Transverse colon (tissue), 4 donors: ENCODE results near the gene NPIPB6. TPM values are rescaled to one million over a fixed set of nuclear protein-coding genes. Genes with fewer than 3 reads are reported as not detected.

Source experiments
- DNase-seq: peaks from one replicate; pipeline ENCODE4 v3.0.0-alpha.2; 2019
- H3K27ac ChIP-seq, 4 donors: fragments of 200-600 bp; sonication (generic); 2 replicates each; pipeline ENCODE4 v1.5.1; 2016 to 2018; ENCODE audit warnings: inconsistent platforms in 4 of 4
- H3K27me3 ChIP-seq: fragments of 200-600 bp; sonication (generic); 2 replicates; pipeline ENCODE4 v1.5.1; 2017; ENCODE audit warnings: inconsistent platforms
- H3K36me3 ChIP-seq, 4 donors: fragments of 200-600 bp; sonication (generic); 2 replicates each; pipeline ENCODE4 v1.5.1; 2017 to 2019; ENCODE audit warnings: inconsistent platforms in 4 of 4
- H3K4me1 ChIP-seq, 4 donors: fragments of 200-600 bp; sonication (generic); 2 replicates each; pipeline ENCODE4 v1.5.1; 2017 to 2020; ENCODE audit warnings: inconsistent platforms in 4 of 4
- H3K4me3 ChIP-seq, 4 donors: fragments of 200-600 bp; sonication (generic); 1 replicate in 1 of 4; 2 replicates in 3 of 4; pipeline versions ENCODE4 v1.5.1 to v1.6.1; 2017 to 2019; ENCODE audit warnings: inconsistent platforms in 4 of 4
- H3K9me3 ChIP-seq, 2 donors: fragments of 200-600 bp; sonication (generic); 2 replicates each; pipeline ENCODE4 v1.5.1; 2017 to 2019; ENCODE audit warnings: inconsistent platforms in 2 of 2
- CTCF ChIP-seq, 5 experiments: fragments of 200-600 bp in 3 of 5; fragments of 450-650 bp in 2 of 5; sonication (generic) in 3 of 5; IDR thresholded peaks; 1 replicate in 2 of 5; 2 replicates in 3 of 5; pipeline ENCODE4 v1.5.1; 2016 to 2017; ENCODE audit warnings: antibody characterized with exemption in 5 of 5, inconsistent platforms in 3 of 5, mild to moderate bottlenecking in 2 of 5, moderate library complexity in 1 of 5
- EP300 ChIP-seq: sonication (generic); formaldehyde crosslinking; IDR thresholded peaks from one replicate; pipeline ENCODE4 v1.6.1; 2017; ENCODE audit warnings: antibody characterized with exemption, low read depth
- POLR2A ChIP-seq: fragments of 450-650 bp; IDR thresholded peaks from one replicate; pipeline ENCODE4 v1.6.1; 2016; ENCODE audit warnings: antibody characterized with exemption, mild to moderate bottlenecking, moderate library complexity
- POLR2AphosphoS5 ChIP-seq, 3 donors: sonication (generic); formaldehyde crosslinking; IDR thresholded peaks; one replicate each; pipeline ENCODE4 v1.6.1; 2016; ENCODE audit warnings: antibody characterized with exemption in 3 of 3
- WGBS, 2 donors: methylation state at CpG; one replicate each; pipeline ENCODE4 v1.1.5; 2018; ENCODE audit warnings: low coverage in 1 of 2; 5-methylcytosine and 5-hydroxymethylcytosine counted together
- in situ Hi-C, 4 donors: fragments of 200-750 bp; cut with MboI; loops; one replicate each; pipeline versions ENCODE4 v1.15.0 to v1.15.1; 2017; ENCODE audit warnings: low sequenced_read_pairs in 3 of 4, low pct_ligation_motif_present in 1 of 4, low pct_unique_long_range_greater_than_20kb in 1 of 4
- intact Hi-C: fragments of 100-400 bp; cut with DNase I; formaldehyde crosslinking; loops from one replicate; pipeline ENCODE4 v1.15.1; 2023; ENCODE audit warnings: low total_unique reads
- total RNA-seq, 4 donors: library from RNA; depleted of rRNA; stranded (reverse); fragments of >200 nt; gene quantifications; one replicate each; pipeline ENCODE4 v1.1.0, GENCODE V29; 2016

NPIPB6 gene
- total RNA-seq, 4 donors from 2014 or later = 5.8 to 12.7 TPM; not detected in 2

- WGBS, 2 donors = 87 to 92% methylated on average over 2 to 8 of the region's 9 CpGs
- TF ChIP-seq CTCF (IDR thresholded peaks at IDR 0.05) (no peak), POLR2AphosphoS5 (IDR thresholded peaks at IDR 0.05) (no peak), POLR2A (no peak), EP300 (no peak)
These were observed 45.1 kb downstream of the NPIPB6 start for GRCh38 chr16:28318042-28318744.

GRCh38 chr16:28317040-28317880 lies 46.0 kb downstream of the NPIPB6 start:
- no peaks in the 10 kb centered on the region for H3K27me3 ChIP-seq
- no peak overlapping the region for H3K27ac ChIP-seq
- peak; percentile 56 for DNase-seq
- in situ Hi-C loops = loop anchor here in 1 of 4 donors (5.0 kb wide), 1 partner anchor 40 kb away; no protein-coding TSS in a partner anchor
- H3K4me1 ChIP-seq = no peaks in the 10 kb centered on the region
- intact Hi-C loops = no loop called here
- H3K4me3 ChIP-seq = no peak overlapping the region
- WGBS, 2 donors = 49 to 100% methylated on average over 1 to 22 of the region's 22 CpGs
- TF ChIP-seq EP300 = no peak
- TF ChIP-seq CTCF (IDR thresholded peaks at IDR 0.05) = peak; percentile 74 to 92 (median 88)
- no peaks in the 10 kb centered on the region for H3K36me3 ChIP-seq
- H3K9me3 ChIP-seq = no peaks in the 10 kb centered on the region

More at GRCh38 chr16:28318042-28318744, 45.1 kb downstream of the NPIPB6 start:
- H3K27me3 ChIP-seq = no peaks in the 10 kb centered on the region
- intact Hi-C loops (loop anchor here (2.0 kb wide), 1 partner anchor 41 kb away; no protein-coding TSS in a partner anchor), in situ Hi-C loops (loop anchor here in 1 of 4 donors (5.0 kb wide), 1 partner anchor 41 kb away; no protein-coding TSS in a partner anchor)
- no peak overlapping the region for H3K4me3 ChIP-seq
- no peak for DNase-seq
- no peaks in the 10 kb centered on the region for H3K9me3 ChIP-seq
- no peaks in the 10 kb centered on the region for H3K4me1 ChIP-seq
- H3K27ac ChIP-seq = no peak overlapping the region
- no peaks in the 10 kb centered on the region for H3K36me3 ChIP-seq

GRCh38 chr16:28316054-28316453 lies 47.3 kb downstream of the NPIPB6 start:
- 82% methylated on average over 6 of the region's 6 CpGs; no CpG with 5 or more reads in 1 of the 2 donors for WGBS, 2 donors
- no peaks in the 10 kb centered on the region for H3K27me3 ChIP-seq
- H3K4me1 ChIP-seq = no peaks in the 10 kb centered on the region
- H3K36me3 ChIP-seq = no peaks in the 10 kb centered on the region
- no peak for TF ChIP-seq CTCF (IDR thresholded peaks at IDR 0.05)
- TF ChIP-seq POLR2AphosphoS5 (IDR thresholded peaks at IDR 0.05) = no peak
- no peak for TF ChIP-seq EP300
- no peak for TF ChIP-seq POLR2A
- H3K9me3 ChIP-seq = no peaks in the 10 kb centered on the region
- no peak overlapping the region for H3K27ac ChIP-seq
- DNase-seq = no peak
- intact Hi-C loops = no loop called here
- H3K4me3 ChIP-seq = no peak overlapping the region
- in situ Hi-C loops = loop anchor here in 1 of 4 donors (5.0 kb wide), 1 partner anchor 39 kb away; no protein-coding TSS in a partner anchor

GRCh38 chr16:28313587-28313986 lies 49.7 kb downstream of the NPIPB6 start:
- TF ChIP-seq CTCF (IDR thresholded peaks at IDR 0.05) = no peak
- H3K27me3 ChIP-seq = no peaks in the 10 kb centered on the region
- no peaks in the 10 kb centered on the region for H3K9me3 ChIP-seq
- no peak overlapping the region for H3K27ac ChIP-seq
- no peak for DNase-seq
- in situ Hi-C loops (no loop called here), intact Hi-C loops (no loop called here)
- no peaks in the 10 kb centered on the region for H3K4me1 ChIP-seq
- no peak overlapping the region for H3K4me3 ChIP-seq
- no peaks in the 10 kb centered on the region for H3K36me3 ChIP-seq
- 70 to 100% methylated on average over 1 to 11 of the region's 11 CpGs for WGBS, 2 donors
